GM18909 (cell line): ENCODE results near the gene SLIT3.

Source experiments
- ATAC-seq: cut with Tn5 transposase; IDR thresholded peaks from one replicate; pipeline ENCODE4 v1.9.1; 2021; ENCODE audit warnings: mild to moderate bottlenecking; ENCODE audit not compliant: unreplicated experiment, poor library complexity

The SLIT3 gene

DNA sequence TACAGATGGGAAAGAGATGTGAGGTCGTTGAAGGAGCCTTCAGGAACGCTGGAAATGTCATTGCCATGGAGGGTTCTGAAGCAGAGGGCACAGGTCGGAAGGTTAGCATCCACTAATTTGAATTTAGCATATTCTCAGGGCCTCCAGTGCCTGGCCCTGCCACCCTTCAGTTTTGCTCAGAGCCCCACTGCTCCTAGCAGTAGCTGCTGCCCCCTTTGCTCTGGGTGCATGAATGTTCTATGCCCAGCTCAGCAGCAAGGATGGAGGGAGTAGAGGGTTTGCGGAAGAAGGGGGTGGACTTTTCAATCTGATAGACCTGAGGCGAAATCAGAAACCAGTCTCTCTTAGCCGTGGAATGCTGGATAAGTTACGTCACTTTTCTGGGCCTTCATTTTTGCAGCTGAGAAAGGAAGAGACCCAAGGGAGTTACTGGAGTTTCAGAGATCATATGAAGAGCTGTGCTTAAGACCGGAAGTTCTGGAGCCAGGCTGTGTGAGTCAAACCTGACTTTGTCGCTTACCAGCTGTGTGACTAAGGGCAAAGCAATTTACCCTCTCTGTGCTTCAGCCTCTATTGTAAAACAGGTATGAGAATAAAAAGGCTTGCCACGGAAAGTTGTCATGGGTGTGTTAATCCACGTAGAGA is 588.5 kb downstream of the SLIT3 start:
- no peak for ATAC-seq

DNA sequence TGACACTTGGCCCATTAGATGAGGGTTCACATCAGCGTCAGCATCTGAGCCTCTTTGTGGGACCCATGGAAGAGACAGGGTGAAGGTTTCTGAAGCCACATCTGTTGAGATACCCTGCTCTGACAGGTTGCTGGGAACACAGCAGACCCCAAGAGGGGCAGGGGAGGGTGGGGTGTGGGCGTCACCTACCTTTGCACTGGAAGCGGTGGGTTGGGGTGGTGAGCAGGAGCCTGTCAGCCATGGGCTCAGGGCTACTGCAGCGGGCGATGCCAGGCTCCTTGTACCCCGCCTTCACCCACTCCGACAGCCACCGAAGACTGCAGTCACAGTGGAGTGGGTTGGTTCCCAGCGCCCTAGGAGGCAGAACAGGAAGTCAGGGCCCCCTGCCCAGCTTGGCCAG is 590.2 kb downstream of the SLIT3 start:
- ATAC-seq, result no peak

DNA sequence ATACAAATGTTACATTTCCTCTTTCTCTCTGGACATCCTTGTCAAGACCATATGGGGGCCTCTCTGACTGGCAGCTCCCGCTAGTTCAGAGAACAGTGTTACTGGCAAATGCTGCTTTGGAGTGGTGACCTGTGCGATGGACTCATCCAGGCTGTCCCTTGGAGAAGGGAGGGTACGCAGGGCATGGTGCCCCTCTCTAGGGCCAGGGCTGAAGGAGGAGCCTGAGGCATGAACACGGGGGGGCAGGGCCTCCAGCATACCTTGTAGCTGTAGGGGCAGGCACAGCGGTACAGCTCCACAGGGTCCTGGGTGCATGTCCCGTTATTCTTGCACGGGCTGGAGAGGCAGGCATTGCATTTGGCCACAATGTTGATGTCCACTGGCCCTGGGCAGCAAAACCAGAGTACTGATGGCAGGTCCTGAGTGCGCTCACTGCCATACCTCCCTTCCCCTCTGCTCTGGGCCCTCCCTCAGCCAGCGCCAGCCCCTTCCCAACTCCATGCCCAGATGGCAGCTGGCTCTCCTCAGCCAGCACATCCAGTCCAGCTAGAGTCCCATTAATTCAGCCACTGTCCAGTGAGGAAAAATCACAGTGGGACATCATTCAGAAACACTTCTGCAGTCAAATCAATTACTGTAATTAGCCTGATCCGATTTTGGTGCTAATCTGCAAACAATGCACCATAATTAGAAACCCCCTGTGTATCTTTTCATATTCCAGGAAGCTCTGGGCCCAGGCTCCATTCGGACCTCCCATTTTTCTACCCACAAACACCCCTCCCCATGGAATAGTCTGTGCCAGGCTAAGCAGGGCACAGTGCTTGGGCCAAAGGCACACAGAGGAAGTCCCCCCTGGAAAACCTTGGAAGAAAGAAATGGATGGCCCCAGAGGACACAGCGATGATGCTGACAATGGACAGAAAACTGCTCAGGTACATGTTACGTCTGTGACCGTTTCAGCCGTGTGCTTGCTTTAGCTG is 592.9 kb downstream of the SLIT3 start:
- no peak for ATAC-seq

DNA sequence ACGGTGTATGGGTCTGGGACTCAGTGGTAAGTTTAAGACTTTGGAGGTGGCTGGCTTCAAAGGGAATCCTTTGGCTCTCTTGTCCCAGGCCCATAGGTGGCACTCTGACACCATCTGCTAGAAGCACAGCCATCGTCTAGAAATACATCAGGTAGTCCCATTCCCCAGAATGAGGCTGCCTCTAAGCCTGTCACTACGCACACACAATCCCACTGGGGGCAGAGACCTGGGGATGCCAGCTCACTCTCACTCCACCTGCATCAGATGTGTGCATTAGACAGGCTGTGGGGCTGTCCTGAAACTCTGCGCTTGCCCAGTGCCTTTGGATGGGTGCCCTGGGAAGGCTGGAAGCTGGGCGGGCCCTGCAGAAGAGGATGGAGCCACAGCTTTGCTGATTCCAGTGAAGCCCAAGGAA is 594.3 kb downstream of the SLIT3 start:
- ATAC-seq, result no peak

DNA sequence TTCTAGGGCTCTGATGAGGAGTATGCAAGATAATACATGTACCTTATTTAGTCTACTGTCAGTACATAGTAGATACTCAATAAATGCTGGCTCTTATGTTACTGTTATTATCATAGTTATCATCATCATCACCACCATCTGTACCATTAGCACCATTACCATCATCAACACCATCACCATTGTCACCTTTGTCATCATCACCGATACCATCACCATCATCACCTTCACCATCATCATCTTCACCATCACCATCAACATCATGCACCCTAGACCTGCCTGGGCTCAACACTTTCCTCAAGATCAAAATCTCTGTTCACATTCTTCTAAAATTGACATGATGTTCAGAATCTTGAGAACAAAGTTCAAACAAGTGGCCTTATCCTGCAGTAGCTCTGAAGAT is 595.6 kb downstream of the SLIT3 start:
- no peak for ATAC-seq

DNA sequence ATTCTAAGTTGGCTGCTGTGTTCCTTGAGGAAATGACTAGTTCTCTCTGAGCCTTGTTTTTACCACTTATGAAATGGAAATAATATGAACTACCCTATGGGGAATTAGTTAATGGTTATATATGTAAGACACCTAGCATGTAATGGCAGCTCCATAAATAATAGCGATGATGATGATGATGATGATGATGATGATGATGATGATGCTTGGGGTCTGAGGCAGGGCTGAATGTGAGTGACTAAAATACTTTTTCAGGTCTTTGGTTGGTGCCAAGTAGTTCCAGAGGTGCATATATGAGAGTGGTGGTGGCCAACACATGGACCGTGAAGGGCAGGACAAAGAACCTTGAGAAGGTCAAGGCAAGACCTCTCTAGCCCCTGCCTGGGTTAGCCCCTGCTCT is 598.4 kb downstream of the SLIT3 start:
- no peak for ATAC-seq

DNA sequence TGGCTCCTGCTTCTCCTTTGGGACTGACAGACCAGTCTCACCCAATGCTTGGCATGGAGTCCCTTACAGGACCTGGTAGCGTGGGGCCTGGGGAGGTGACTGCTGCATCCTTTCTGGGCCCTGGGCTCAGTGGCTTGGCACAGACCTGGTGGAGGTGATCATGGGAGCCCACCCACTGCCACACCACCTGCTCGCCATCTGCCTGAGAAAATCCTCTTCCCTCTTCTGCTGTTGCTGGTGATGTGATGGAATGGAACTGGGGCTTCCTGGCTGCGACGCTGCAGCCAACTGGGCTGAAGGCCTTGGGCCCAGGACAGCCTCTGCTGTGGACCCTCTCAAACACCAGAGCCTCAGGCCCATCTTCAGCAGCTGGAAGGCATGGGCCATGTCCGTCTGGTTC is 599.3 kb downstream of the SLIT3 start:
- no peak for ATAC-seq

DNA sequence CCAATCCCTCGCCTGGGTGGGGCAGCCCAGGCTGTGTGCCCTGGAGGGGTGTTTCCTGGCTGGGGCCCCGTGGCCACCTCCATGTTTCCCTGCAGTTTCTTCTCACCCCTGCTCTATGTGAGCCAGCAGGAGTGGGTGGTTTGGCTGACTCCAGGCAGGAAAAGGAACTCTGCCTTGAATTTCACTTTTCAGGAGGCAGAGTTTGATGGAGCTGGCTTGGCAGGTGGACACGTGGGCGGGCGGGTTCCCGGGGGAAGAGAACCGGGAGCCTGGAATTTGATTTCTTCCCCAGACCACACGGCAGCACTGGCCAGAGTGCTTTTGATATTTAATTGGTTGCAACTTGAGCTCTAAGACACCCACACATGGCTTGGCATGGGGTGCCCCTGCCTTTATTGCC is 601.9 kb downstream of the SLIT3 start:
- ATAC-seq, result no peak

DNA sequence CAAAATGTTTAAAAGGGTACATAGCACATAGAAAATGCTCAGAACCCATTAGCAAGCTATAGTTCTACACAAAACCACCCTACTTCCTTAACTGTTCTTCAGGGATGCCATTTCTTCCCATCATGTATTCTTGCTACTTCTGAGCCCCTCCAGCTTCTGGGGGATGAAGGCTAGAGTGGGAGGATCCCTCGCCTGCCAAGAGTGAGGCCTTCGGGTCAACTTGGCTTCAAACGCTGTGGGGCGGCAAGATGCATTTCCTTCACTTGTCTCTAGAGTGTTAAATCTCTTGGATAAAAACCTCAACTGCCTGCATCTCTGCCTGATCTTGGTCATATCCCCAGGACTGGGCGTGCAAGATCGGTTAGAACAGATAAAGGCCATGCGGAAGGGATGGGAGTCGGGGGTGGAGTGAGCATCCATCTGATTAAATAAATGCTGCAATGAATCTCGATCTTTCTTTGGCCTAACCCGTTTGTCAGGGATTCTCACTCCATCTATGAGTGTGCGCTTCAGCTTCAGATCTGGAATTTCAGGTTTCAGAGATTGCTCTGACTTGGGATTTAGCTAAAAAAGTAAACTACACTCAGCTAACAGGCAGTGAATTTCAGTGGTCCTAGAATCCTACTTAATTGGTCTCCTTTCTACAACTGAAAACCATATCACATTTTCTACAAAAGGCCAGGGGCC is 603.8 kb downstream of the SLIT3 start:
- ATAC-seq, result no peak

DNA sequence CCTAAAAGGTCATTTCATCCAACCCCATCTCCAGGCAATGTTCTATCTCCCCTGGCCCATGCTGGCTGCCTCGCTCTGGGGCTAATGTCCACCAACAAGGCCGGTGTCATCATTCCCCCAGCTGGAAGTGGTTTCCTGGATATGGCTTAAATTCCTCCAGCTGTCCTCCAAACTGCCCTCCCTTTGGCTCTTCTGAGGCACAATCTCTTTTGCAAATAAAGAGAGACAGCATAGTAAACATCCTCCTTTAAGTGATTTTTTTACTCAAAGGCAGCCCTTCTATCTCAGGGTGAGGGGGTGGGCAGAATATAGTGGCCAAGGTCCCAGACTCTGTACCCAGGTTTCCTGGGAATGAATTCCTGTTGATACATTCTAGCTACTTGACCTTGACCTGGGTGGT is 604.3 kb downstream of the SLIT3 start:
- ATAC-seq, result no peak

DNA sequence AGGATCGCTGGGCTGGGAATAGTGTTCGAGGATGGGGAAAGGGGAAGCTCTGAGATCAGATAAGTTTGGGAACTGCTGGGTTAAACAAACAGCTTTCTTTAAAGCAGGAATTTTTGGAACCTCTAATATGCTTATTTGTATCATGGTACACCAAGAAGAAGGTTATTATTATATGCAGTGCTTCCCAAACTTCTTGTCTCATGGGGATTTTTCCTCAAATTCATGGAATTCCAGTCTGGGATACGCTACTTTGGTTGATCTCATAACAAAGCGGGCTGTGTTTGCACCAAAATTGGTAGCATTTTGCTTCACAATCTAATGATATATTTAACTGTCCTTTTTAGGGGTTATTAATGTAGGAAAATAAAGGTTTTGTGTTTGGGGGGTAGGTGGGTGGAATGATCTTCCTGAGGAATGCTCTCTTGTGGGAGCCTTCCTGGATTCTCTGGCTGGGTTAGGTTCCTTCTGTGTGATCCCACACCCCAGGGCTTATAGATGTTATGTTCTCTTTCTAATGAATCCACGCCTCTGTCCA is 605.6 kb downstream of the SLIT3 start:
- no peak for ATAC-seq

DNA sequence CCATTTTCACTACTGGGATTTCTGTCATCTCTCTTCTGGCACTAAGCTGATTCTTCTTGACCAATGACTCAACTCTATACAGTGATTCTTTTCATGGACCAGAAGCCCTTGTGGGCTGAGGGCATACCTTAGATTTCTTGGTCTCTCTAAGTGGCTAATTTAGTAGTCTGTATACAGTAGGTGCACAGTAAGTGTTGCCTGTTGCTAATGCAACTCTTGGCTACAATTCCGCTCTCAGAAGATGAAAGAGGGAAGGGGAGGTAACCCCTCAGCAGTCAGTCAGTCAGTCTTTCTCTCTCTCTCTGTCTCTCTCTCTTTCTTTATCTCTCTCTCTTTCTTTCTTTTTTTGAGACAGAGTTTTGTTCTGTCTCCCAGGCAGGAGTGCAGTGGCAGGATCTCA is 606.6 kb downstream of the SLIT3 start:
- ATAC-seq, result no peak

DNA sequence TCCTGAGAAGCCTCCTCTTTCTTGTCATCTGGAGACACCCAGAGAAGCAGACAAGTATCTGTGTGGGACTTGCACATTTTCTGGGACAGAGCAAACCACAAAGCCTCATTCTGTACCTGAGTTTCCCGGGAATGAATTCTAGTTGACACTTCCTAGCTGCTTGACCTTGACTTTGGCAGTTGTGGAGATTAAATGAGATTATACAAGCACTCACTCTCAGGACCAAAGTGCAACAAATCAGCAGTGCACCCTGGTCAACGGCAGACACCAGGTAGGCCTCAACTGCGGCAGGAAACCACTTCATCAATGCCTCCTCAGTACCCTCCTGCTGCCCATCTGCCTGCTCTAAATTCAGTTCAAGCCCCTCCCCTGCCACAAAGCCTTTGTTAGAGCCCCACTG is 607.1 kb downstream of the SLIT3 start:
- no peak for ATAC-seq

DNA sequence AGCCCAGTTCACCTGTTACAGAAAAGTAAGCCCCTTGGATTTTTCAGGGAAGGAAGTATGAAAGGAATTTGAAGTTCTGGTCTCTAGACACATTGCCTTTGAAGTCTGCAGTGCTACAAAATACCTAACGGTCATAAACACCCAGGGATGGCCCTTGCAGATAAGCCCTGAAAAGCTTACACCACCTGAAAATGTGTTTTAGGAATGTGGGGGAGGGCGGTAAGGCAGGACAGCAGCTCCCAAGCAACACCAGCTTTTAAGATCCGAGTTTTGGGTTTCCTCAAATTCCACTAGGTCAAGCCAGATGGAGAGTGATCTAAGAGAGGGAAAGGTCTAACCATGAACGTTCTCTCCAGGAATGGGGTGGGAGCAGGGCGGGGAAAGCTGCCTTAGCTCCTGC is 607.6 kb downstream of the SLIT3 start:
- no peak for ATAC-seq

DNA sequence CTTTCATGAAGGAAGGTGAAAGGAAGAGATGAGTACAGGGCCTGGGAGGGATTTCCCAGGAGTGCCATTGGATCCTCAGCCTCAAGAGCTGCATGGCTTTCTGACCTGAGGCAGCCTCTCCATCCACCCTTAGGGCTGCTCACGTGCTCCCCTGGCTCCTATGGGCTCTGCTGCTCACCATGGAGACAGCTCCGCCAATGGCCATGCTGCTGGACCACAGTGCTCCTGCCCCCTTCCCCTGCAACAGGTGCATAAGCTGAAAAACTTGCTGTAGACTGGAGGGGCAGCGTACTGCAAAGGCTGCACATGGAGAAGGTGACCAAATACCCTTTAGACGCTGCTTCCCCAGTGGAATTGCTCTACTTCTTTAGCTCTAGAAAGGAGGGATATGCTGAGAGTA is 609.0 kb downstream of the SLIT3 start:
- ATAC-seq, result no peak

DNA sequence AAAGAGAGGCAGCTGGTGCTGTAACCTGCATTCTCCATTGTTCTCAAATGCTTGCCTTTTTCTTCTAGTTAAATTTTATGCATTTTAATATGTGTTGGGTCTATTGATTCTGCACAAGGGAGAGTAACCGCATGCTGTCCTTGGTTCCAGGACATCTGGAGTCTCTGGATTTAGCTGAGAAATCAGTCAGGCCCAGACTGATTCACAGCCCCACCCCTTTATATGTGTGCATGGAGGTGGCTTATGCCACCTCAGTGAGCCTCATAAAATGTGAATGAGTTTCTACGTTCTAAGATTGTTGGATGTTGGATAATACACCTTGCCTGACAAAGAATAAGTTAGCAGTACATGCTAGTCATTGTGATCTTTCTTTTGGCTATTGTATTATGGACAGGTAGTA is 611.7 kb downstream of the SLIT3 start:
- no peak for ATAC-seq

DNA sequence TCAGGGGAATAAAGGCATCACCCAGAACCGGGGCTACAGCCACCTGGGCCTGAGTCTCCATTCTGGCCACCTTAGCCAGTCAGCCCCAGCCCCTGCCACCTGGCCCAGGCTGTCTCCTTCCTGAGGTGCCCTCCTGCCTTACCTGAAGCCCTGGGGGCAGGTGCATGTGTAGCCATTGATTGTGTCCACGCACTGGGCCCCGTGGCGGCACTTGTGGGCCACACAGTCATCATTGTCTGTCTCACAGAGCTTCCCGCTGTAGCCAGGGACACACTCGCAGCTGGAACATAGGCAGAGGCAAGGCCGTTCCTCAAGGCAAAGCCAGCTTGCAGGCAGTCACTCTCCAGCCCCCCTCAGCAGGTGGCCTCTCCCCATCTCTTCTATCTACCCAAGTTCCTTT is 614.1 kb downstream of the SLIT3 start:
- no peak for ATAC-seq

DNA sequence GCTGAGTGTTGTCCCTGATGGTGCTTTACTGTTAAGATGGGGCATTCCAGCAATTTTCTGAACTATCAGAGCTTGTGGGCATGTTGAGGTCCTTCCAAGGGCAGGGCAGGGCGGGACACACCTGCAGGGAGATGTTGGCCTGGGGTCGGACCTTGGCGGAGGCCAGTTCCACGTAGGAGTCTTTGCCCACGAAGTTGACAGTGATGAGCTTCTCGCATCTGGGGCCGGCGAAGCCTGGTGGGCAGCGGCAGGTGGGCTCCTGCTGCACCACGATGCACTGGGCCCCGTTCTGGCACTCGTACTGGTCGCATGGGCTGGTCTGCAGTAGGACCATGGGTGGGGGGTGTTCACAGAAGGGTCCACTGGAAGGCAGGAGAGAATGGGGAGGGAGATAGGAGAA is 615.4 kb downstream of the SLIT3 start:
- no peak for ATAC-seq

DNA sequence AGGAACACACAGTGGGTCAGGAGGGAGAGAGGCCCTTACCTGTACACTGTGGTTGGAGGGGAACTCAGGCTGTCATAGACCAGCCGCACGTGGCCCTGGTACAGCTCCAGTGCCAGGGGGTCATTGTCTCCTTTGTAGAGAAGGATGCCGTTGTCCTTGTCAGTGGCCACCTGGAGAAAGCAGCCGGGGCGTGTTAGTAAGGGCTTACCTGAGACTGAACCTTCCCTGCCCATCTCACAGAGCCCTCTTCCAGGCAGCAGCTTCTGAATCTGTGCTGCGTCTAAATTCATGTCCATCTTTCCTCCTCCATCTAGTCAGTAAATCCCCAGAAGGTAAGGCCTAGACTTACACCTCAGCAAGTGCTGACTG is 617.0 kb downstream of the SLIT3 start:
- no peak for ATAC-seq

DNA sequence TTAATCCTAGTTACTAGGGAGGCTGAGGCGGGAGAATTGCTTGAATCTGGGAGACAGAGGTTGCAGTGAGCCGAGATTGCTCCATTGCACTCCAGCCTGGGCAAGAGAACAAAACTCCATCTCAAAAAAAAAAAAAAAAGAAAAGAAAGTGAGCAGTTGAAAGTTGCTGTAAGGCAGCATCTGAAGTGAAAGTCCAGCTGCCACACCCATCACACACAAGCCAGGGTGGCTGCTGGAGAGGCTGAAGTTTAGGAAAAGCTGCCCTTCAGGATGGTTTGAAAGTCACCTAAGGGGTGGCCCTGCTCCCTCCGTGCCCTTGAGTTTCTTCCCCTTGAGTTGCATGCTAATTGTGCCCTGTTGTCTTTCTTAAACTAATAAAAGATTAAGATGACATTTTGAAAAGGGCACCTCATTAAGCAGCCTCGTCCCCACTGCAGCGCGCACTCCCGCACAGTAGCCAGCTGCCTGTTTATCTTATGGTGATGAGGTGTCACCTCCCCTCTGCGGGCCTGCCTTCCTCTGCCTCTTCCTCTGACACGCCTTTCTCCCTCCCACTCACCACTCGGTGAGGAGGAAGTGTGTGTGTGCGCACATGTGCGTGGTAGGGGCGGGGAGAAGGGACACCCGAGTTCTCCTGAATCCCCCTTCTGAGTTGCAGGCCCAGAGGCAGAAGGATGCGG is 617.6 kb downstream of the SLIT3 start:
- ATAC-seq, result no peak
